Loucy (cell line): ENCODE results near the gene SAPCD2.

ENCODE experiments used
- CTCF ChIP-seq: fragments of 200-600 bp; sonication (generic); conservative IDR thresholded peaks from 2 replicates; pipeline ENCODE4 v1.5.1; 2014; ENCODE audit warnings: mild to moderate bottlenecking, antibody characterized with exemption, low read length
- EZH2phosphoT487 ChIP-seq: fragments of 200-600 bp; IDR thresholded peaks from 2 replicates; pipeline ENCODE4 v1.6.1; 2018; ENCODE audit warnings: antibody characterized with exemption, mild to moderate bottlenecking, moderate library complexity, borderline replicate concordance

GRCh38 chr9:137031904-137032640 lies 38.3 kb downstream of the SAPCD2 start, which contains the start of gene FUT7:
- TF ChIP-seq CTCF (no peak), EZH2phosphoT487 (no peak)
